Endothelial cell (in vitro differentiated cells): ENCODE data around the gene KAT5. TPM values are rescaled to one million over a fixed set of nuclear protein-coding genes. Genes with fewer than 3 reads are reported as not detected.

Experiments used
- DNase-seq: peaks from one replicate; pipeline ENCODE4 v3.0.0; 2021; ENCODE audit warnings: low spot score
- H3K27ac Mint-ChIP-seq: one replicate; pipeline ENCODE4 v1.8.0; 2021; ENCODE audit warnings: mixed read lengths, inconsistent platforms; ENCODE audit not compliant: unreplicated experiment
- H3K27me3 Mint-ChIP-seq: one replicate; pipeline ENCODE4 v1.8.0; 2021; ENCODE audit warnings: mild to moderate bottlenecking, moderate library complexity, mixed read lengths, inconsistent platforms; ENCODE audit not compliant: unreplicated experiment
- H3K36me3 Mint-ChIP-seq: one replicate; pipeline ENCODE4 v1.8.0; 2021; ENCODE audit warnings: mild to moderate bottlenecking, low read depth, mixed read lengths, inconsistent platforms; ENCODE audit not compliant: unreplicated experiment
- H3K4me1 Mint-ChIP-seq: one replicate; pipeline ENCODE4 v1.8.0; 2021; ENCODE audit warnings: mild to moderate bottlenecking, mixed read lengths, inconsistent platforms; ENCODE audit not compliant: unreplicated experiment
- H3K4me3 Mint-ChIP-seq: one replicate; pipeline ENCODE4 v1.8.0; 2021; ENCODE audit warnings: mild to moderate bottlenecking, mixed read lengths, inconsistent platforms; ENCODE audit not compliant: unreplicated experiment
- H3K9me3 Mint-ChIP-seq: one replicate; pipeline ENCODE4 v1.8.0; 2021; ENCODE audit warnings: mixed read lengths, inconsistent platforms; ENCODE audit not compliant: unreplicated experiment
- total RNA-seq: library from RNA; stranded (reverse); fragmentation: NEBNext Ultra II Directional; extraction: Animal tissue kit (Norgen Biotek cat#: 25700); gene quantifications from one replicate; pipeline ENCODE4 v1.2.1, GENCODE V29; 2021; ENCODE audit not compliant: unreplicated experiment
- TF ChIP-seq, protein P1 (sequence below): fragments of 200-600 bp; sonication (generic); IDR thresholded peaks from one replicate; pipeline ENCODE4 v1.5.0; 2021; ENCODE audit warnings: antibody characterized with exemption; ENCODE audit not compliant: unreplicated experiment

The KAT5 gene
- total RNA-seq, 1 donor from 2014 or later, result 28.2 TPM

DNA sequence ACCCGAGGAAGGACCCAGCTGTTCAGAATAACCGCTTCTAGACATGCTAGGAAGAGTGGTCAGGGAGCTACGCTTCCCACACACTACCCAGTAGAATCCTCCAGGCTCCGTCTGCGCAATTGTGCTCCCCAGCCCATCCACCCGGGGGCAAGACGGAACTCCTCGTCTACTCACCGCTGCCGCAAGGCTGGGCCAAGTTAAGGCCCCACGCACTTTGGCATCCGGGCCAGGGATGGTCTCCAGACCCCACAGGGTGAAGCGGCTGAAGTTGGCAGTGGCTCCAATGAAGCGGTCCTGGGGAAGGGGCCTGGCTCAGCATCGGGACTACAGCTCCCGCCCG lies 7.8 kb downstream of the KAT5 start:
- Mint-ChIP-seq H3K4me1 (peaks cover 2% of the 10 kb centered on the region), H3K4me3 (peak overlapping the region; percentile 98), H3K27ac (no peak overlapping the region), H3K9me3 (no peaks in the 10 kb centered on the region), H3K36me3 (peaks cover 24% of the 10 kb centered on the region), H3K27me3 (peaks cover 14% of the 10 kb centered on the region)
- TF ChIP-seq, protein P1, sequence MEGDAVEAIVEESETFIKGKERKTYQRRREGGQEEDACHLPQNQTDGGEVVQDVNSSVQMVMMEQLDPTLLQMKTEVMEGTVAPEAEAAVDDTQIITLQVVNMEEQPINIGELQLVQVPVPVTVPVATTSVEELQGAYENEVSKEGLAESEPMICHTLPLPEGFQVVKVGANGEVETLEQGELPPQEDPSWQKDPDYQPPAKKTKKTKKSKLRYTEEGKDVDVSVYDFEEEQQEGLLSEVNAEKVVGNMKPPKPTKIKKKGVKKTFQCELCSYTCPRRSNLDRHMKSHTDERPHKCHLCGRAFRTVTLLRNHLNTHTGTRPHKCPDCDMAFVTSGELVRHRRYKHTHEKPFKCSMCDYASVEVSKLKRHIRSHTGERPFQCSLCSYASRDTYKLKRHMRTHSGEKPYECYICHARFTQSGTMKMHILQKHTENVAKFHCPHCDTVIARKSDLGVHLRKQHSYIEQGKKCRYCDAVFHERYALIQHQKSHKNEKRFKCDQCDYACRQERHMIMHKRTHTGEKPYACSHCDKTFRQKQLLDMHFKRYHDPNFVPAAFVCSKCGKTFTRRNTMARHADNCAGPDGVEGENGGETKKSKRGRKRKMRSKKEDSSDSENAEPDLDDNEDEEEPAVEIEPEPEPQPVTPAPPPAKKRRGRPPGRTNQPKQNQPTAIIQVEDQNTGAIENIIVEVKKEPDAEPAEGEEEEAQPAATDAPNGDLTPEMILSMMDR, result no peak
- peak; percentile 30 for DNase-seq

DNA sequence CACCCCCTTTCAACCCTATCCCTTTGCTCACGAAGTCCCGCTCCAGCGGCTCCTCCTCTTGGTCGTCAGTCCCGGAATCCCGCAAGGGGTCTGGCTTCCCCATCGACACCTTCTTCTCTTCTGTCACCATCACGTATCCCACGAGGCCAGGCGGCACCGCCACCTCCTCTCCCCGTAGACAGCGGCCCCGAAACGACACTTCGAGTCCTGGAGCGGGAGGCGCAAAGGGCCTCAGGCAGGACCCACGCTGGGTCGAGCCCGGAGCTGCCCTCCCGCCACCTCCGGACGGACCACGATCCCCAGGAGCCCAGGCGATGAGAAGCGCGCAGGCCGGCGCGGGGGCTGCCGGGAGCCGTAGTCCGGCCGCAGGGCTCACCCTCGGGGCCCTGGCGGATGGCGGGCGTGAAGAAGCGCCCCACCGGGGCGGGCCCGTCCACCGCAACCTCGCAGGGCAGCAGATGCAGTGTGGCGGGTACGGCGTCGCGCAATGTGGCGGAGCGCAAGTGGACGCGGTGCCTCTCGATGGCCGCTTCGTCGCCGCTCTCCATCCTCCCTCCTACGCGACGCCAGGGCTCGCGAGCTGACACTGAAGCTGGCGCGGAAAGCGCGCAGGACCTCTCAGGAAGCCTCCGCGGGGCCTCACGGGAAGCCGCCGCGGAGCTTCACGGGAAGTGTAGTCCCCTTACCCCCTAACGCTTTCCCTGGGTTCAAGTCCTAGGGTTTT lies 8.3 kb downstream of the KAT5 start, which contains the start of gene RNASEH2C:
RNASEH2C (minus strand) TSS at position 588 of the 724 bp plus-strand sequence; CDS start at position 548, 40 bp downstream.
- H3K4me1 Mint-ChIP-seq, result peaks cover 2% of the 10 kb centered on the region

DNA sequence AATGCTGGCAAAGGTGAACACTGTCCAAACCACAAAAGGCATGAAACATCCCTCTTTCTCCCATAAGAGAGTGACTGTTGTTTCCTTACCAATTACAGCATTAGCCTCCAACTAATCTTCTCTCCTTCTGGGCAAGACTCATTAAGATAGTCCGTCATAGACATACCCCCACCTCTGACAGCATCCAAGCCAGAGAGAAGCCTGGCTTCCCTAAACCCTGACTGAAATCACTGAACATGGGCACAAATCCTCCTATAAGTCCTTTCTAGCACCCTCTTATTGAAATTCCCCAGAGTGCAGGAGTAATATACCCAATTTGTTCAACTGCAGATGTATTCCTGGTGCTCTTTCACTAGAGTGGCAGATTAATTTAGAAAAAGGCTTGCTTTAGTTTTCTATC lies 10.2 kb downstream of the KAT5 start:
- Mint-ChIP-seq H3K4me3 (no peak overlapping the region), H3K27me3 (peaks cover 9% of the 10 kb centered on the region), H3K4me1 (peaks cover 2% of the 10 kb centered on the region), H3K27ac (no peak overlapping the region), H3K36me3 (peaks cover 6% of the 10 kb centered on the region), H3K9me3 (no peaks in the 10 kb centered on the region)
- TF ChIP-seq, protein P1, result no peak
- no peak for DNase-seq

More for the DNA sequence above, 8.3 kb downstream of the KAT5 start, which contains the start of gene RNASEH2C:
- peaks cover 20% of the 10 kb centered on the region for H3K36me3 Mint-ChIP-seq
- H3K9me3 Mint-ChIP-seq, result no peaks in the 10 kb centered on the region
- H3K27ac Mint-ChIP-seq, result peak within 1 kb of the TSS; percentile 52
- peak within 1 kb of the TSS; percentile 98 for H3K4me3 Mint-ChIP-seq
- DNase-seq, result peak; percentile 76
- H3K27me3 Mint-ChIP-seq, result peaks cover 11% of the 10 kb centered on the region
- TF ChIP-seq, protein P1, result no peak

DNA sequence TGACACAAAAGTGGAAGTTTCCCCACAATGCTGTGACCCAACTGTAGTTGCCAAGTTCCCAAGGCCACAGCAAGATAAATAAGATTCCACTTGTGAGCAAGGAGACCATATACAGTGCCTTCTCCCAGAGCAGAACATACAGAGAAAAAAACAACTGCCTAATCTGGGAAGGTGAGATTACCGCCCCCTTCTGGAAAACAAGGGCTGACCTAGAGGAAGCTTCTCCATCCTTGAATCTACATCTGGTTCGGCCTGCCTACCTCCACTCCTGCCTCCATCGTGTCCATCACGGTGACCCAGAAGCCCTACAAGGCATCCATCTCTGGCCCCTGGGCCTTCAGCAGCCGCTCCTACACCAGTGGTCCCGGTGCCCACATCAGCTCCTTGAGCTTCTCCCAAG lies 14.6 kb downstream of the KAT5 start:
- H3K4me3 Mint-ChIP-seq, result no peak overlapping the region
- no peaks in the 10 kb centered on the region for H3K9me3 Mint-ChIP-seq
- H3K4me1 Mint-ChIP-seq, result no peaks in the 10 kb centered on the region
- no peak for DNase-seq
- TF ChIP-seq, protein P1, result no peak
- peaks cover 4% of the 10 kb centered on the region for H3K27me3 Mint-ChIP-seq
- H3K27ac Mint-ChIP-seq, result no peak overlapping the region
- H3K36me3 Mint-ChIP-seq, result no peaks in the 10 kb centered on the region

DNA sequence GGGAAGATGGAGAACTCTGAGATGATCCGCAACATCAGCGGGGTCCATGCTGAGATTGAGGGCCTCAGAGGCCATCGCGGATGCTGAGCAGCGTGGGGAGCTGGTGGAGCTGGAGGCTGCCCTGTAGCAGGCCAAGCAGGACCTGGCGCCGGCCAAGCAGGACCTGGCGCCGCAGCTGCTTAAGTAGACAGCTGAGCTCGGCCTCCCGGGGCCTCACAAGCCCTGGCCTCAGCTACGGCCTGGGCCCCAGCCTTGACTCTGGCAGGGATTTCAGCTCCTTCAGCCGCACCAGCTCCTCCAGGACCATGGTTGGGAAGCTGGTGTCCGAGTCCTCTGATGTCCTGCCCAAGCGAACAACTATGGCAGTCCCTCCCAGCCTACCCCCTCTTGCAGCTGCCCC lies 15.8 kb downstream of the KAT5 start:
- no peaks in the 10 kb centered on the region for H3K36me3 Mint-ChIP-seq
- peaks cover 2% of the 10 kb centered on the region for H3K27me3 Mint-ChIP-seq
- H3K27ac Mint-ChIP-seq, result no peak overlapping the region
- TF ChIP-seq, protein P1, result no peak
- H3K4me3 Mint-ChIP-seq, result no peak overlapping the region
- no peaks in the 10 kb centered on the region for H3K9me3 Mint-ChIP-seq
- H3K4me1 Mint-ChIP-seq, result no peaks in the 10 kb centered on the region
- DNase-seq, result no peak
